SK-N-SH (cell line): ENCODE measurements around the gene MYO18A.

ENCODE experiments used
- FOXJ3 ChIP-seq: sonication (generic); formaldehyde crosslinking; IDR thresholded peaks from 2 replicates; pipeline ENCODE4 v1.5.1; 2020; ENCODE audit warnings: mild to moderate bottlenecking, missing genetic modification reagents
- POLR2AphosphoS5 ChIP-seq: IDR thresholded peaks from 2 replicates; pipeline ENCODE4 v1.6.1; 2012; ENCODE audit warnings: low read depth, low read length
- RCOR1 ChIP-seq: fragments of 150-350 bp; IDR thresholded peaks from 2 replicates; pipeline ENCODE4 v1.6.1; 2017; ENCODE audit warnings: antibody characterized with exemption, low read length
- SIN3A ChIP-seq: IDR thresholded peaks from 2 replicates; pipeline ENCODE4 v1.6.1; 2012; ENCODE audit warnings: low read depth, mild to moderate bottlenecking, low read length, moderate library complexity, borderline replicate concordance
- TF ChIP-seq, protein P1 (sequence below): IDR thresholded peaks from 2 replicates; pipeline ENCODE4 v1.4.0; 2012; ENCODE audit warnings: low read depth
- TF ChIP-seq, protein P2 (sequence below): fragments of 200-600 bp; sonication (generic); IDR thresholded peaks from 2 replicates; pipeline ENCODE4 v1.6.1; 2017; ENCODE audit warnings: antibody characterized with exemption, mild to moderate bottlenecking, moderate library complexity

DNA sequence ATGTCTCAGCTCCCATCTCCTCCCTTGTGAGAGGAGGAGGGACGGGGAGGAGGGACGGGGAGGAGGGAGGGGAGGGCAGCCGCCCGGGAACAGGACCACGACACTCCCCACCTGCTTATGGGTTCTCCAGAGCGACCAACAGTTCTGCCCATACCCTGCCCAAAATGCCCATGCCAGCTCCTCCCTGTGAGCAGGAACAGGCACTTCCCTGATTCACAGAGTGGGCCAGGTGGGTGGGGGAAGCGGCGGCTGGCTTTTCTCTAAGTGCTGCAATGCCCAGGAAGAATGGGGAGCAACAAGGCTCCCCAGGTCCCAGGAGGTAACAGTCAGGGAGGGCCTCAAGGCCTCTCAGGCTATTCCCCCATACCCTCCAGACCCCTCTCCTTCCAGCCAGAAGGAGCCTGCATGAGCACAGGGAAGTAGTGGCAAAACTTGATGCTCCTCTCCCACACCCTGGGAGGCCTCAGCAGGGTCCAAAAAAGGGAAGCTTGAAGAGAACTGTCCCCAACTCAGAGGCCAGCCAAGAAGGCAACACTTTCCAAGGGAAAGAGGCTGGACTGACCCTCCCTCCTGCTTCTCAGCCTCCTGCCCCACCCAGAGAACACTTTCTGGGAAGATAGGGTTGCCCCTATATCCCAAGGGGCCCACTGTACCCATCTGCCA is 53.8 kb downstream of the MYO18A start:
- TF ChIP-seq RCOR1 = no peak
- TF ChIP-seq, protein P1, sequence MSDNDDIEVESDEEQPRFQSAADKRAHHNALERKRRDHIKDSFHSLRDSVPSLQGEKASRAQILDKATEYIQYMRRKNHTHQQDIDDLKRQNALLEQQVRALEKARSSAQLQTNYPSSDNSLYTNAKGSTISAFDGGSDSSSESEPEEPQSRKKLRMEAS = no peak
- no peak for TF ChIP-seq POLR2AphosphoS5
- TF ChIP-seq, protein P2, sequence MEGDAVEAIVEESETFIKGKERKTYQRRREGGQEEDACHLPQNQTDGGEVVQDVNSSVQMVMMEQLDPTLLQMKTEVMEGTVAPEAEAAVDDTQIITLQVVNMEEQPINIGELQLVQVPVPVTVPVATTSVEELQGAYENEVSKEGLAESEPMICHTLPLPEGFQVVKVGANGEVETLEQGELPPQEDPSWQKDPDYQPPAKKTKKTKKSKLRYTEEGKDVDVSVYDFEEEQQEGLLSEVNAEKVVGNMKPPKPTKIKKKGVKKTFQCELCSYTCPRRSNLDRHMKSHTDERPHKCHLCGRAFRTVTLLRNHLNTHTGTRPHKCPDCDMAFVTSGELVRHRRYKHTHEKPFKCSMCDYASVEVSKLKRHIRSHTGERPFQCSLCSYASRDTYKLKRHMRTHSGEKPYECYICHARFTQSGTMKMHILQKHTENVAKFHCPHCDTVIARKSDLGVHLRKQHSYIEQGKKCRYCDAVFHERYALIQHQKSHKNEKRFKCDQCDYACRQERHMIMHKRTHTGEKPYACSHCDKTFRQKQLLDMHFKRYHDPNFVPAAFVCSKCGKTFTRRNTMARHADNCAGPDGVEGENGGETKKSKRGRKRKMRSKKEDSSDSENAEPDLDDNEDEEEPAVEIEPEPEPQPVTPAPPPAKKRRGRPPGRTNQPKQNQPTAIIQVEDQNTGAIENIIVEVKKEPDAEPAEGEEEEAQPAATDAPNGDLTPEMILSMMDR = no peak
- TF ChIP-seq SIN3A = no peak
- no peak for TF ChIP-seq FOXJ3 (CRISPR knock-in tag)
